Inflammatory macrophage treated with lipopolysaccharide for 4 hours (primary cell): ENCODE measurements around the gene HMGCS2.

Experiments used
- DNase-seq: peaks from one replicate; pipeline ENCODE4 v3.0.0-alpha.2; 2020

The HMGCS2 gene

DNA sequence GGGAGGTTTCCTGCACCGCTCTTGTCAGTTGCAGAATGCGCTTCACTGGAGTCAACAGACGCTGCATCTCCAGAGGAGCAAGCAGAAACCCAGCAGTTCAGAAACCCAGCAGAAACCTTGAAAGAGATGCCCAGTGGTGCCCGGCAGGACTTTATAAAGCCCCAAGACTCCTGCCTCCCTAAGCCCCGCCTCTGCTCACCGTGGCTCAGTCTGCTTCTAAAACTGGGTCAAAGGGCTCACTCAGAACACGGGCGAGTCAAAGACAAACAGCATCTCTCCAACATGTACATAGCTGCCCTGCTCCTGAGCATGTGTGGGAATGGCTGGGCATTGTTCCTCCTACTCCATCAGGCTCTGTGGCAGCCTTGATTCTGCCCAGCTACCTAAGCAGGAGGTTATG, at the start of gene HMGCS2:
Gene HMGCS2 (minus strand): TSS at position 128 of the 400 bp plus-strand sequence. CDS start 61 bp downstream, at position 67.
- no peak for DNase-seq

DNA sequence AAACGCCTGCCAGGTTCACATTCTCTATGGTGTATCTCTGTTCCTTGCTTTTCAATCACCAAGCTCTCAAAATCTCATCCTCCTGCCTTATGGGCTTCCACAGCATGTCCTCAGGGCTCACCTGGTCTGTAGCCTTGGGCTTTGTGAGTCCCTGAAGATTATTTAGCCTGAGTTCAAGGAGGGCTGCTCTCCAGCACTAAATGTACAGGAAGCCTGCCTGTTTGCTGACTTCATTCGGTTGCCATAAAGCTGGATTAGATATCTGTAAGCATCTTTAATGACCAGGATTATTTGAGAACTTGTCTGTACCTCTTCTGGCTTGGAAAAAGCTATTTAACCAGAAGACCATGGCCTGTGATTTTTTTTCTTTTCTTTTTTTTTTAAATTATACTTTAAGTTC, 49.5 kb upstream of the HMGCS2 start:
- DNase-seq = no peak

DNA sequence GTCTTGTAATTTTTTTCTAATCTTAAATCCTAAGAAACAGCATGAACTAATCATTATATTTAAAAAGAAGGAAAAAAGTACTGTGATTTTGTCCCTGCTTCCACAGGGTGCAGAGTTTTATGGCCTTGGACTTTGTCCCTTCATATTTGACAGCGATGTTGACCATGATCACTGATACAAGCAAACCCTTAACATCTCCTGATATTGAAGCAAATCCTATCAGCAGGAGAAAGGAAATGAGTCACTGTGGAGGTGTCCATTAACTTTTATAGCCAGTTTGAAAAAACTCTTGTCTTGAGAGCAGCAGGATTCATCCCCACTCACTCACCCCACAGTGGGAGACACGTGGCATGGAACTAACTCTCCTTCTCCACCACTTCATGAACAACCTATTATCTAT, 47.7 kb upstream of the HMGCS2 start:
- no peak for DNase-seq

DNA sequence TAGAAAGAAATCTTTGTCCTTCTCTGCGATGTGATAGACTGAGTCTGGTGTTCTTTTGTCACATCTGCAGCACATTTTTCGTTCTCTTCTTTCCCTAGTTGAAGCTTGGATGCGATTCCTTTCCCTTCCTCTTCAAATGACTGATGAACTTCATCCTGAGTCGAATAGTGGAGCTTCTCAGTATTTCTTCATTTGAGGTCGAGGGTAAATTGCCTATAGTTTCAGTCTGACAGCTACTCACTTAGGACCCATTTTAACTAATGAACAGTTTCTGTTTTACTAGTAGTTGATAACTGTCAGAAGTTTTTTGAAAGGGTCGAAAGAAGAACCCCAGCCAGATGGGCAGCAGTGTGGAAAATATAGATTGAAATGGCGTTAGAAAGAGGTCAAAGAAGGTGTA, 47.2 kb upstream of the HMGCS2 start:
- DNase-seq = no peak

DNA sequence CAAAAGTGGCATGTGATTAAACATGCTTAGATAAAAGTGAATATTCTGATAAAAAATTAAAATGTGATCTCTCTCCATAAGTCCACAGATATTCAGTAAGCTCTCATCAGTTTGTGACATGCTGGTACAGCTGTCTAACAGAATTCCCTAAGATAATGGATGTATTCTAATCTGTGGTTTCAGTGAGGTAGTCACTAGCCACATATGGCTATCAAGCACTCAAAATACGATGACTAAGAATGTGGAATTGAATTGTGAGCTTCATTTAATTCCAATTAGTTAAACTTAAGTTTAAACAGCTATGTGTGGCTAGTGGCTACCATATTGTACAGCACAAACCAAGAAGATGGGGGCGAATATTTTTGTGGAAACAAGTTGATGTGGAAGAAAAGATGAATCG, 46.7 kb upstream of the HMGCS2 start:
- DNase-seq = no peak

DNA sequence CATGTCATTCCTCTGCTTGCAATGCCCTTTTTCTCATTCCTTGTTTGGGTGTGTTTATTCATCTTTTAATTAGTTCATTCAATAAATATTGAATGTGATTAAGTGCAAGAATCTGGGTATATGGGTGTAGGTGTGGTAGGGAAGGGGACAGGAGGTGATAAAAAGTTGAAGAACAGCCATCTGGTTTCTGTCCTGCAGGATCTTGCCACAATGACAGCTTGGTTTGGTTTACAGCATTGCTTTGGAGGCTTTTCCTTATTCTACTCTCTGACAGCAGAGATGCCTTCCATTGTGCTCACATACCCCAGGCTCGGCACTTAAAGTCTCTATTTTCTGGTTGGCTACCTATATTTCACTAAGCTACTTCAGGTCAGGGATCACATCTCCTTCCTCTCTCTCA, 45.6 kb upstream of the HMGCS2 start:
- DNase-seq = no peak

DNA sequence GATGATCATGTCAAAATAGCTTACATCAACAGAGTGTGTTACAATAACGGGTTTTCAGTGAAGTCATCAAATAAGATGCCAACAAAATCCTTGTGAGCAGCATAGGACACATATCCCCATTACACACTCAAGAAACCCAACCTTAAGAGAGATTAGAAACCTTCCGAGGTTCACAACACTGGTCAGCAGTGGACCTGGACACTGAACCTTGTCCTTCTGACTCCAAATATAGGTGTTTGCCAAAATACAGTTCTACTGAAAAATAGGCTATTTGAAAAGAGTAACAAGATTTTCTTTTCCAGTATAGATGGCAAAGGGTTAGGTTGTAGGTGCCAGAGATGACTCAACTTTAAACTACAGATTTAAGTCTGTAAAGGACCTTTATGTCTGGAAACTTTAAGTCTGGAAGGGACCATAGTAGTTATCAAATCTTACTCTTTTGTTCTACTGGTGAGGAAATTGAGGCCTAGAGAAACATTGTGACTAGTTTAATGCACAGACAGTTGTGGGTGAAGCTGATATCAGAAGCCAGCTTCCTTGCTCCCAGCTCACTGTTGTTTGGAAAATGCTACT, 43.4 kb upstream of the HMGCS2 start:
- DNase-seq = peak; percentile 9

DNA sequence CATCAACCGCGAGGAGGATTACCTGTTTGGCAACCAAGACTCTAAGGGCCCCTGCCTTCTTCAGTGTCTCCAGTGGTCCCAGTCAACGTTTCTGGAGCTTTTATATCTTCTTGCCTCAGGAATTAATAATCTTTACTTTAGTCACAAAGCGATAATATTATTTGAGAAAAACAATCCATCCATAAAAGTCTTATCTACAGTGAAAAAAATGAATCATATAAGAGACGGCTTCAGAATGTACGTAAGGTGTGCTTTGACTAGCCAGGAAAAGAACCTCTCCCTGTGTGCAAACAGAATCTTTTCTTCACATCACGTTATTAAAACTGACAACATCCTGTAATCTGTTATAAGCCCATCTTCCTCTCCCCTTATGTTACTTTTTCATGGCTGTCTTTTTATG, 42.7 kb upstream of the HMGCS2 start, which contains the start of gene REG4:
Gene REG4 (minus strand): TSS at position 74 of the 400 bp plus-strand sequence. CDS start 2,691 bp downstream, outside the sequence.
- no peak for DNase-seq

DNA sequence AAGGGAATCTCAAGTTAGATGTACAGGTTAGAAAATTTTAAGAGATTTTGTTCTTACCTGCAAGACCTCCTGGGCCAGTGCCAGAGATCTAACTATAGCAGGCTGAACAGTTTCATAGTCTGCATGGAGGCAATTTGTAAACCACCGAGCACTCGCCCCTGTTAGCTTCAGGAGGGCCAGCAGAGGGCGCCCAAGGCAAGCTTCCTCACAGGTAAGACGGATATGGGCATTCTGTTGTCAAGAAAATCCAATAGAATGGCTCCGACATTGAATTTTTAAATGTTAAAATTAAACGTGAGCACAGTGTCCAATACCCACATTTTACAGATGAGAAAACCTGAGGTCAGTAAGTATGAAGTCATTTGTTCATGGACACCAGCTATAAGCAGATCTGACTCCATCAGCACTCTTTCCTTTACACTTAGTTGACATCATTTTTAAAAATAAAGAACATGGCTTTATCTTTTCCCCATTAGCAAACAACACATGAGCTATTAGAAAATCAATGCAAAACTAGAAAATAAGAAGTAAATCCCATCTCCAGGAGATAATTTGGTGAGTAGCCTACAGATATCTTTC, 40.4 kb upstream of the HMGCS2 start:
- peak; percentile 69 for DNase-seq

DNA sequence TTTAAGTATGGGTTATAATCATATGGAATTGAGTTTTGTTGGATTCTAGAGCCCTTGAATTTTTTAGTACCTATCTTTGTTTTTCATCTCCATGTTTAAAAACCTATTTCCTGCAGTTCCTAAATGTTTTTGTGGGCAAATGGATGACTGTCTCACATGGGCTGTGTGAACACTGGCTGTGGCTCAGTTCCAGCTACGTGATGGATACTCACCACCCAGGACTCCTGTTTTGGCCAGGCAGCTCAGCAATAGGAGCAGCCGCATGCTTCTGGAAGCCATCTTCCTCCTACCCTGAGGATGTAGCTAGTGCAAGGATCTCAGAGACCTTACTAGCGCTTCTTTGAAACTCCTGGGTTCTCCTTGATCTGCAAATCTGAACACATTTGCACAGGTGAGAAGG, 39.8 kb upstream of the HMGCS2 start:
- no peak for DNase-seq

DNA sequence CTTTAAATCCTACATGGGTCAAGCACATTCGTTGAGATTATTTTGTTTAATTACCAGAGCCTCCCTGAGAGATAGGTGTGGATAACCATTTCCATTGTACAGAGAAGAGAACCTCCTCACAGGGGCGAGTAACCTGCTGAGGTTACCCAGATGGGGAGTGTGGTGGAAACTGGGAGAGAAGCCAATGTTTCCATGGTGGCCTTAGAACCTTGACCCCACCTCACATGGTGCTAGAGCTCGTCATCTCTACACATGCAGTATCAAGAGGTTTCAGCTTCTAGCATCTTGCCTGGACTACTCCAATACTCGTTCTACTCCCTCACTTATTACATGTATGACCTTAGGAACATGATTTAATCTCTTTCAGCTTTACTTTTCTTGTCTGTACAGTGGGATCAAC, 37.8 kb upstream of the HMGCS2 start:
- DNase-seq = no peak

DNA sequence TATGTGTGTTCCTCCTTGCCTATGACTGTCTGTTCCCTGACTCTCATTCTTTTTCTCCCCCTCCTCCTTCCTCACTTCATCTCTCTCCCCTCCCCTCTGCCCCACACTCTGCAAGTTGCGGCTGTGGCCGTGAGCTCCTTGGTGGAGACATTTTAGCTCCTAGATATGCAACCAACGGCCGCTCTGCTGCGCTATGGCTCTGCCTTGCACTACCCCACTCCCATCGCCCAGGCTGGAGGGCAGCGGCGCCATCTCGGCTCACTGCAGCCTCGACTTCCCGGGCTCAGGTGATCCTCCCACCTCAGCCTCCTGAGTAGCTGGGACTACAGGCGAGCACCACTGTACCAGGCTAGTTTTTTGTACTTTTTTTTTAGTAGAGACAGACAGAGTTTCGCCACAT, 37.0 kb upstream of the HMGCS2 start:
- no peak for DNase-seq

DNA sequence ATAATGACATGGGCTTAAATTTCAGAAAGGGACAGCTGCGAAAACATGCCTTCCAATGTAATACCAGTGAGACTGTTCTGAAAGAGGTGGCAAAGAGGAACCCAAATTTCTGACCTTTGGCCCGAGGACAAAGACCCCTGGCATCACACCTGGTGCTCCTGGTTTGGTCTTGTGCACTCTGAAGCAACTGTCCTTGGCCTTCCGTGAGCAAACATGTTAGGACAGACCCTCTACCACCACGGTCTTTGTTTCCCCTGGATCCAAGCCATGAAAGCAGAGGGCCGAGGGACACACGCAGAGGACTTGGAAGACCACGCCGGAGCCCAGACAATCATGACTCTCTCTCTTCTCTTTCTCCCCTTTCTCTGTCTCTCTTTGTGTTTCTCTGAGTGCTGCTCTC, 36.5 kb upstream of the HMGCS2 start:
- no peak for DNase-seq

DNA sequence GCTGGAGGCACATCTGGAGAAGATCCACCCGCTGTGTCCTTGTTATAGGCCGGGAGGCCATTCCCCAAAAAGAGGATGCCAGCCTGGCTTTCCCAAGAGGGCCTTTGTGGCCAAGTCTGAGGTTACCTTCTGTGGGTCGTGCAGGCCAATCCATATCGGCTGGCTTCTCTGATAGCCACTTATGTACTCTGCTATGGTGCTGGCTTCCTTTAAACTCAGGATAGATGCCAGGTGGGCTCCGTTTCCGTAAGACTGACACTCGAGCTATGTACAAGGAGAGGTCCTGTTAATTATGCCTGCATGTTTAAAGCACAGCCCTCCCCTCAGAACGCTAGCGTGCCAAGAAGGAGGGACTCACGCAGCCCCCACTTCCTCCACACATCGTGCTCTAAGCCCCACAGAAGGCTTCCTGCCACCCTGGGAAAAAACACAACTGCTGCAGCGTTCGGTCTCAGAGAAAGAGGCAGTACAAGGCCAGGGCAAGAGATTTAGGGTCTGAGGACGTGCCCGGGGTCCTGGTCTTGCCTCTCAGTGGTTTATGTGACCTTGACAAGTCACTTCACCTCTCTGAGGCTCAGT, 31.0 kb upstream of the HMGCS2 start:
- no peak for DNase-seq

DNA sequence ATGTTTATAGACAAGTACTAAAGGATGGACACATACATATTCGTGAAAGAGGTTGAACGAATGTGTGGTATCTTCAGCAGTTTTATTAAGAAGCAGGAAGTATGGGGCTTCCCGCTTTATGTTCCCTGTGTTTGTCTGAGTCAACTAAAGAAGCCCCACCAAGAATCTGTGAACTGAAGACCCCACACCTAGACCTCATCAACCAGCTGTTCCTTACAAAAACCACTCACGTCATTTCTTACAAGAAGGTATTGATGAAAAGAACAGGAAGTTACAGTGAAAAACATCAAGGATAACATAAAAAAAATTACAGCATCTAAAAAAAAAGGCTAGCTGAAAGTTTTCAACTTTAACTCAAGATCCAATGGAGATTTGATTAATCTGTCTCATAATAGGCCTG, 30.3 kb upstream of the HMGCS2 start:
- DNase-seq = no peak

DNA sequence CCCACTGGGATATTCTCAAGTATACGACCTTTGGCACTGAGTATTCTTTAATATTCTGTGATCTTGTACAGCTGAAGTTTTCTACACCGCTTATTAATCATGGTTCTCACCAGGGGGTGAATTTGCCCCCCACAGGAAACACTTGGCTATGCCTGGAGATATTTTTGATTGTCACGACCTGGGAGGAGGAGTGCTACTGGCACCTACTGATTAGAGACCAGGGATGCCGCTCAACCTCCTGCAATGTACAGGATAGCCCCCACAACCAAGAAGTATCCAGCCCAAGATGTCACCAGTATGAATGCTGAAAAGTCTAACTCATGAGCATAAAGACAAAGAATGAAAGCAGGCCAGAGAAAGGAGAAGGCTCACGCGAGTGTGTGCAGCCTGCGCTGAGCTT, 28.9 kb upstream of the HMGCS2 start:
- no peak for DNase-seq

DNA sequence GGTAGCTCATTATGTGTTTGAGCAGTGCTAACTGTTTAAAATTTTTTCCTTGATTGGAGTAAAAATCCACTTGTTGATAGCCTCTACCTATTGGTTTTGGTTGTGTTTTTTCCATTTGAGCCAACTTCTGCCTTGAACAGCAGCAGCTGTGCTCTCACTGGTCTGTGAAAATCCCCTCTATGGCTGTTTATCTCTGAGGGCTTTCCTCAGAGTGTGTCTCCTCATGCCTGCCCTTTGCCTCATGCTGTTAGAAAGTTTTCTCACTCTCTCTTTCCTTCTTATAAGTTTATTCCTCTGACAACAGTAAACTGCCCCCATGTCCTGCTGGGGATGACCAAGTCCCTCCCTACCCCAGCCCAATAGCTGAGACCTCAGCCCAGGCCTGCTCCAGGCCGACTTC, 28.5 kb upstream of the HMGCS2 start:
- DNase-seq = no peak

DNA sequence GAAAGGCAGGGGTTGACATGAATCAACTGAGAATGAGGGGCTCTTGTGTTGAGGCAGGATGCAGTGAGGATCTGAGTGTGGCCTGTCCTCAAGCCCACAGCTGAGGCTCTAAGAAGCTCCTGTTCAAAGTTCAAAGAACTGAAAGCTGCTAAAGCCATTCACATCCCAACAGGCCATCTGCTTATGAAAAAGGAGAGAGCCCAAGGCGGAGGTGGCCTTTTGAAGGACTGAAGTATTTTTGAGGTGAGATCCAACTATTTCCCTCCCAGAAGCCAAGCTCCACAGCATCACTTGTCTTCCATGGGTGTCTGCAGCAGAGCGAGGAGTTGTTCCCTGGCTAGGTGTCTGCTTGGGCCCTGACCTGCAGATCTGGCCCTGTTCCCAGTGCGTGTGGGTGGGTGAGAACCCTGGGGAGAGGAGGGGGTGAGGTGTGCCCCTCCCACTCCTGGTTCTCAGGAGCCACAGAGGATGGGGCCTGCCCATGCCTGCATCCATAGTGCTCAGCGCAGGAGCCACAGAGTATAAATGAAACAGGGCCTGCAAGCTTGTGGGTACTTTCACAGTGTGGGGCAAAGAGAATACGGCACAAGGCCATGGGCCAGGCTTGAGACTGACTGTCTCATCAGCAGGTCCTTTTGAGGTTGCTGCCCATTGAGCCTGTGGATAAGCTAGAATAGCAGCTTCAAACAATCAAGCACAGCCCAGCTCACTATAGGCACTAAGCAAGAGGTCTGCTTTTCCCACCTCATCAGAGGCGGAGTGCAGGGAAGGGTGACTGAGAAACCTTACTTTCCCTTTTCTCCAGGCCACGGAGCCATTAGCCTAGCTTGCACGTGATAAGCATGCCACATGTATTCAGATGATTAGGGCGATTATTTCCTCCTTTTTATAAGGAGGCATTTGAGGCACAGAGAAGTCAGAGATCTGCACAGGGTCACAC, 26.8 kb upstream of the HMGCS2 start:
- no peak for DNase-seq

DNA sequence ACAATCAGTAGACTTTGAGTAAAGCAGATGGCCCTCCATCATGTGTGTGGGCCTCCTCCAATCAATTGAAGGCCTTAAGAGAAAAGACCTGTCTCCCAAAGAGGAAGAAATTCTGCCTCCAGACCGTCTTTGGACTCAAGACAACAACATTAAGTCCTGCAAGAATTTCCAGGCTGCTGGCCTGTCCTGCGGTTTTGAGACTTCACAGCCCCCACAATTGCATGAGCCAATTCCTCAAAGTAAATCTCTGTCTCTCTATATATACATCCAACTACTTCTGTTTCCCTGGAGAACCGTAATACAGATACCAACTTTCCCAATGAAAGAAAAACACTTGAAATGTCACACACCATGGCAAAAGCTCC, 26.2 kb upstream of the HMGCS2 start:
- DNase-seq = no peak

DNA sequence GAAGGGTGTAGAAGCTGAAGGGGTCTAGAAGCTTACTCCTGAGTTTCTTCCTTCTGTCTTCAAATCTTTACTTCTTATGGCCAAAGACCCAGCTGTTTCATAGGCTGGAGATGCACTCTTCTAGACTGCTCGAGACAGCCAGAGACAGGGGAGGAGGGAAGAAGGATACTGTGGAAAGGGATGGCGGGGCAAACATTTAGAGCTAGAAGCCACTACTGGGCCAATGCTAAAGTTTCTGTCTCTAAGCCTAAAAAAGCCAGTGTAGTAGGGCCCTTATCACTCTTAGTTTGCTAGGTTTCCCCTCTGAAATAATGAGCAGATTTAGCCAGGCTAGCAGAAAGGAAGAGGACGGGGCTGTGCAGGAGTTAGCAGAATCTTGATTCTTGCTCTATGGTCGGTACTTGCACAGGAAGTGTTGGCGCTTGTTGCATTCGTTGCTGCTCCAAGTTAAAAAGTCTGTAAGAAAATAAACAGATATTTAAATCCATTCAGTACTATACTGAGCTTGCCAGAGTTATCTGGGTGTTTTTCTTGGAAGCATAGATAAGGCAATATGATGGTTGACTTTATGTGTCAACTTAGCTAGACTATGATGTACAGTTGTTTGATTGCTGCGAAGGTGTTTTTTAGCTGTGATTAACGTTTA, 25.6 kb upstream of the HMGCS2 start:
- DNase-seq = no peak

DNA sequence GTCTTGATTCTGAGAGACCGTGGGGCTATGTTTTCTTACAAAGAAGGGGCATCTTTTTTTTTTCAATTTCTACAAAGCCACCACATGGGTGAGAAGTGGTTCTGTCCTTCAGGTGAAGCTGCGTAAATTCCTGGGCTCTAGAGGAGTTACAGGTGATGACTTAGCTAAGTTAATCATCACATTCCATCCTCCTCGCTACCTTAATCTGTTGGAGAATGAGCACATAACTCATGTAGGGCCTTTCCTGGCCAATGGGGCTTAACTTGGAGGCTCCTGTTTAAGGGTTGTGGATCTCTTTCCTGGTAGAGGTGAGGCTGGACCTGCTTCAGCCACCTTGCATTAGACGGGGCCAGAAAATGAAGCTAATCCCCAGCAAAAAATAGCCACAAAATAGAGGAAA, 22.7 kb upstream of the HMGCS2 start:
- DNase-seq = no peak

DNA sequence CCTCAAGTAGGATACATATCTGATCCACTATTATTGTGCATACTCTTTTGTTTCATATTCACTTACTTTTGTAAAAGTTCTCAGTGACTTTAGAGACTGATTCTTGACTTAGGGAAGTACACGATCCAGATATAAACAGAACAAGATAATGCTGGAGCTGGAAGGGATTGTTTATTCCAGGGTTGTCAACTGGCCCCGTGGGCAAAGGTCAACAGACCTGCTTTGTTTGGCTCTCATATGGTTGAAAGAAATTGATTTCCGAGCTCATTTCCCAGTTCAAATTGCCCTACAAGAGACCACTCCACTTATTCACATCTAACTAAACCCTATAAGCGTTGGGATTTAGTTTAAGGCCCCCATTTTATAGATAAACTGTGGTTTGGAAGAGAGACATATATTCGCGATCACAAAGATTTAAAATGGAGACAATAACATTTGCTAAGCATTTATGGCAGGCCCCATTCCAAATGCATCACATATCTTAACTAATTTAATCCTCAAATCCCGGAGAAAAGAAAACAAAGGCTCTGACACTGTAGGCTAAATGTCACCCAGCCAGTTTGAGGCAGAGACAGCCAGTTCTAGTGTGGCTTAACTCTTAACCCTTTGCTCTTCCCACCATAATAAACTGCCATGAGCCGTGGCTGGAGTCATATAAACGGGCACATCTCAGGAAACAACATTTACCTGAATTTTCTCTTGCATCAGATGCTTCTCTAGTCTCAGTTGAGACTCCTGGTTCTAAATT, 21.9 kb upstream of the HMGCS2 start:
- no peak for DNase-seq

DNA sequence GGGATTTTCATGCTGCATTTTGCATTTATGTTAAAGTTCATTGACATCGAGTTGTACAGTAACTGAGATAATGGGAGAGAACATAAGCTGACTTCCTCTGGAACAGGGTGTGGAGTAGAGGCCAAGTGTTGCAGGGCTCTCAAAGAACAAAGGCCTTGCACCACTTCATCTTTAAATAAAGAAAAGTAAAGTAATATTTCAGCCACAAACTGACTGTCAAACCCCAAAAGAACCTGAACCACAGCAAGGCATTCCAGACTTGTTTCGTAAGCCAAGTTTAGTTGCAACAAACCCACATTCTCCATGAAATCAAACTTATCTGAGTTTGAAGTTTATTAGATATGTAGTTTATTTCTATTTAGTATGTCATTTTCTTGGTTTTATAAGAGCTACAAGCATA, 19.1 kb upstream of the HMGCS2 start:
- DNase-seq = no peak
